GM19239 (cell line): Measurements from ENCODE around the gene TMEM151A.
A peak's percentile ranks its signal among the peaks of the same experiment; 100 is the strongest.
"Not testable (repeated sequence)": the region's sequence is repeated elsewhere in the genome, so short reads cannot be mapped to it uniquely, and the experiment has no call there.

Source experiments
- DNase-seq: peaks from one replicate; pipeline ENCODE4 v3.0.0; 2011; ENCODE audit warnings: low spot score; ENCODE audit not compliant: insufficient read length
- FAIRE-seq: peaks from 2 replicates; lab custom pipeline; 2011; peaks lifted over from hg19 to GRCh38; lab: Jason Lieb, UNC

Gene TMEM151A

GRCh38 chr11:66266378-66267038, 25.2 kb upstream of the TMEM151A start:
- FAIRE-seq, result no peak
- DNase-seq, result no peak

- FAIRE-seq, result no peak
Measured at GRCh38 chr11:66267039-66267378, 24.7 kb upstream of the TMEM151A start.

GRCh38 chr11:66267379-66268243, 24.1 kb upstream of the TMEM151A start:
- FAIRE-seq (peak; percentile 91), DNase-seq (peak; percentile 77)

More at GRCh38 chr11:66267039-66267378, 24.7 kb upstream of the TMEM151A start:
- no peak for DNase-seq

- FAIRE-seq (peak; percentile 98), DNase-seq (peak; percentile 89)
Measured at GRCh38 chr11:66268244-66268951, 23.3 kb upstream of the TMEM151A start, which contains the start of gene RAB1B. Gene RAB1B, plus strand, starts transcription at chr11:66268639. Its CDS starts 41 bp downstream, at chr11:66268680.

- DNase-seq, result no peak
- FAIRE-seq, result peak; percentile 83
Measured at GRCh38 chr11:66268952-66269905, 22.5 kb upstream of the TMEM151A start.

- no peak for DNase-seq
Measured at GRCh38 chr11:66271816-66272215, 19.9 kb upstream of the TMEM151A start.

GRCh38 chr11:66272596-66272995, 19.1 kb upstream of the TMEM151A start:
- no peak for DNase-seq
- FAIRE-seq, result no peak

More at GRCh38 chr11:66271816-66272215, 19.9 kb upstream of the TMEM151A start:
- FAIRE-seq, result no peak

GRCh38 chr11:66274219-66274618, 17.5 kb upstream of the TMEM151A start:
- FAIRE-seq (no peak), DNase-seq (no peak)

GRCh38 chr11:66275396-66275795, 16.3 kb upstream of the TMEM151A start:
- DNase-seq (no peak), FAIRE-seq (no peak)

- DNase-seq, result no peak
- no peak for FAIRE-seq
Measured at GRCh38 chr11:66275984-66276612, 15.6 kb upstream of the TMEM151A start.

GRCh38 chr11:66276619-66277018, 15.1 kb upstream of the TMEM151A start:
- FAIRE-seq, DNase-seq: not testable (repeated sequence)

GRCh38 chr11:66277064-66277463, 14.6 kb upstream of the TMEM151A start:
- FAIRE-seq, DNase-seq: not testable (repeated sequence)

- FAIRE-seq, result peak; percentile 72
- DNase-seq, result peak; percentile 76
Measured at GRCh38 chr11:66277471-66278362, 14.0 kb upstream of the TMEM151A start, which contains the start of gene CNIH2. Gene CNIH2, plus strand, starts transcription at chr11:66278175. Its CDS starts 282 bp downstream, at chr11:66278457.

GRCh38 chr11:66278363-66279091, 13.2 kb upstream of the TMEM151A start:
- no peak for DNase-seq
- FAIRE-seq, result no peak

GRCh38 chr11:66279092-66279734, 12.5 kb upstream of the TMEM151A start:
- FAIRE-seq (no peak), DNase-seq (no peak)

GRCh38 chr11:66280428-66280827, 11.3 kb upstream of the TMEM151A start:
- no peak for DNase-seq
- FAIRE-seq, result no peak

- DNase-seq (no peak), FAIRE-seq (no peak)
Measured at GRCh38 chr11:66281001-66281400, 10.7 kb upstream of the TMEM151A start.
